HG02610 (cell line): ENCODE measurements around the gene NDUFB1.

Experiments used
- ATAC-seq: cut with Tn5 transposase; IDR thresholded peaks from one replicate; pipeline ENCODE4 v1.9.1; 2021; ENCODE audit warnings: mild to moderate bottlenecking, moderate library complexity; ENCODE audit not compliant: unreplicated experiment

NDUFB1 gene

DNA sequence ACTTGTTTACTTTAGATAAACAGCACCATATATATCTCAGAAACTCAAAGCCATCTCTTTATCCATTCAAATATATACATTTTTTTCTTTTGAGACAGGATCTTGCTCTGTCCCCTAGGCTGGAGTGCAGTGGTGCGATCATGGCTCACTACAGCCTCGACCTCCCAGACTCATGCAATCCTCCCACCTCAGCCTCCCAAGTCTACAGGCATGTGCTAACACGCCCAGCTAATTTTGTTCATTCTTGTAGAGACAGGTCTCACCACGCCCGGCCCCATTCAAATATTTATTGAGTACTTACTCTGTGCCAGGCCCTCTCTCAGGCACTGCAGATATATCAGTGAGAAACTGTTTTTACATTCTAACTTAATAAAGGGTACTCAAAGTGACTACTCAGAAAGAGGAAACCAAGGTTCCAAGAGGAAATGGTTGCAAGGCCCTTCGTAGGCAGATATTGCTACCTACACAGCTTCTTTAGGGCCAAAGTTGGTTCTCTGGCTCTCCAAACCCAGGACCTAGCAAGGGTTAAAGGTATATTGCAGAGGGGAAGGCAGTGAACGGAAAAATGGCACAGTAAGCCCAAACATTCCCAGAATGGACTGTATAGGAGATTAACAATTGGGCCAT lies 18.0 kb downstream of the NDUFB1 start:
- ATAC-seq: no peak

DNA sequence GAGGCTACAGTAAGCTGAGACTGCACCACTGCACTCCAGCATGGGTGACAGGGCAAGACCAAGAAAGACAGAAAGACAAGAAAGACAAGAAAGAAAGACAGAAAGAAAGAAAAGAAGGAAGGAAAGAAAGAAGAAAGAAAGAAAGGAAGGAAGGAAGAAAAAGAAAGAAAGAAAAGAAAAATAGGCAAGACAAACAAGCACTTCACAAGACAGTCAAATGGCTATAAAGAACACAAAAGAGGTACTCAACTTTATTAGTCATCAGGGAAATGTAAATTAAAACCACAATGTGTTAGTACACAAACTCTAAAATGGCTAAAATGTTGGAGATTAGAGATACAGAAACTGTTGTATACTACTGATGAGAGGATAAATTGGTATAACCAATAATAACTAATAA lies 21.7 kb downstream of the NDUFB1 start:
- no peak for ATAC-seq

DNA sequence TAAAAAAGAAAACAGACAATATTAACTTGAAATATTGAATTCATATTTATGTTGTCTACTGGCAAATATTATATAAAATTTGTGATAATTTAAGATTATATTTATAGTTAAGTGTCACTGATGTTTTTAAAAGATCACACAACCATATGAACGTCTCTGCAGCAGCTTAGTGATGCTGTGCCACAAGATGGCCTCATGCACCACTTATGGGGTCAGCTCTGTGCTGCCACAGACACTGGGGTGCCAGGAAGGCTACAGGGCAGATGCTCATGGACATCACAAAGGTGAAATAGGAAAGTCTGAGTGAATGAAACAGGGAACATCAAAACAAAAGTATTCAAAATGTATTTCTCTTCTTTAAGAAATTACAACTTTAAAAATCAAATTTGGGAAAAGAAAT lies 28.2 kb downstream of the NDUFB1 start:
- no peak for ATAC-seq

DNA sequence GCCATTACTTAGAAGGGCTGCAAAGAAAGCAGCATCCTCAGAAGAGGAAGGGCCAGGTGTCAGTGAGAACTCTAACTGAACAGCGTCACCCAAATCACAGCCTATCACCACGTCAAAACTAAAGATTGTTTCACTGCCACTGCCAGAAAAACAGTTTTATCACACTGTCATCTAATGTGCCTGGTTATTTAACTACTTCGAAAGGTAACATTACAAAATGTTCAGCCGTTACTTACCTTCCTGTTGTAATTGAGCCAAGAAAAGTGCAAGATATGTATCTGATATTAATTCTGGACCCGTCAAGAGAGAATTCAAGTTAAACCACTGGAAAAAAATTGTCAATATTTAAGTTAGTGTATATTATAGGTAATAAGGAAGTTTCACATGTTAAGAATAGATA lies 33.0 kb downstream of the NDUFB1 start:
- no peak for ATAC-seq

DNA sequence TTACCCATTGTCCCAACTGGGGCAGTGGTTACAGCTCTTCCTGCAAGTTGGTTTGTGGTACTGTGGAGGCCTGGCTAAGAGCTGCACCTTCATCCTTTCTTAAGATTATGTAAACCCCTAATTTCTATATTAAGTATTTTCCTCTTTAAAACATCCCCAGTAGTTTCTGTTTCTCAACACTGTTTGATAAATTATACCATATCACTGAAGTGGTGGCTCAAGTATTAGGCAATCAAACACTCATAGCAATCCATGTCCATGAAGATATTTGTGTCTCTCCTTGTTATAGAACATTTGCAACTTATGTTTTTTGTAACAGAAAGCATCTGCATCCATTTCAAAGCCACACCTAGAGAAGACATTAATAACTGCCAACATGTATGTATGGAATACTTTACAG lies 47.0 kb downstream of the NDUFB1 start:
- ATAC-seq: no peak
